Neural progenitor cell (in vitro differentiated cells): ENCODE data around the gene CIROP.

Experiments used
- EZH2 ChIP-seq: fragments of 200-600 bp; sonication (generic); IDR thresholded peaks from 2 replicates; pipeline ENCODE4 v1.6.1; 2017; ENCODE audit warnings: antibody characterized with exemption, mild to moderate bottlenecking, moderate library complexity
- EZH2phosphoT487 ChIP-seq: fragments of 200-600 bp; sonication (generic); IDR thresholded peaks from 2 replicates; pipeline ENCODE4 v1.6.1; 2017; ENCODE audit warnings: antibody characterized with exemption
- TF ChIP-seq, protein P1 (sequence below): fragments of 200-600 bp; sonication (generic); IDR thresholded peaks from 2 replicates; pipeline ENCODE4 v1.5.1; 2017; ENCODE audit warnings: antibody characterized with exemption, mild to moderate bottlenecking

DNA sequence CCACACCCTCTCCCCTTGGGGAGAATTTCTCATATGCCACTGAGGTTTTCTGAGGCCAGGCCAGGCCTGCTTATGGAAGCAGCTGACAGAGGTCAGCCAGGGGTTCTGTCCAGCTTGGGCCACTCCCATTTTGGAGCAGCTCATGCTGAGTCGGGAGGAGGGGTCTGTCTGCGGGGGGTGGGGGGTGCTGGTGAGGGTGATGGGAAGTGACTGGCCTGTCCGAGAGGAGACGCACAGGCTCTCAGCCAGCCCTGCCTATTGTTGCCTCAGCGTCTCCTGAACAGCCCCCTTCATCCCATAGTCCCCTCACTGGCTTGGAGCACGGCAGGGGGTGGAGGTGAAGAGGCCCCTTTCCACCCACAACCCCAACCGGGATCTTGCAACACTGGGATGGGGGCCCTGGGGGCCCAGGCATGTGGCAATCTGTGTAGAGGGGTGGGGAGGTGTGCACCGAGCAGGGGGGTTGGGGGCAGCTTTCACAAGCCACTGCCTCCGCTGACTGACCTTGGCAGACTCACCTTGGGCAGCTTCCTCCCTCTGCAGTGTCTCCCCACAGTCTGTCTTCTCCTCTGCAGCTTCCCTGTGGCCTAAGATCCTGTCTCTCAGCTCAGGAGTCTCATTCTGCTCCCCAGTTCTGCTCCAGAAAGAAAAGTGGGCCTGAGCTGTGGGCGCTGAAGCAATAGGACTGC is 8.8 kb upstream of the CIROP start:
- TF ChIP-seq, protein P1, sequence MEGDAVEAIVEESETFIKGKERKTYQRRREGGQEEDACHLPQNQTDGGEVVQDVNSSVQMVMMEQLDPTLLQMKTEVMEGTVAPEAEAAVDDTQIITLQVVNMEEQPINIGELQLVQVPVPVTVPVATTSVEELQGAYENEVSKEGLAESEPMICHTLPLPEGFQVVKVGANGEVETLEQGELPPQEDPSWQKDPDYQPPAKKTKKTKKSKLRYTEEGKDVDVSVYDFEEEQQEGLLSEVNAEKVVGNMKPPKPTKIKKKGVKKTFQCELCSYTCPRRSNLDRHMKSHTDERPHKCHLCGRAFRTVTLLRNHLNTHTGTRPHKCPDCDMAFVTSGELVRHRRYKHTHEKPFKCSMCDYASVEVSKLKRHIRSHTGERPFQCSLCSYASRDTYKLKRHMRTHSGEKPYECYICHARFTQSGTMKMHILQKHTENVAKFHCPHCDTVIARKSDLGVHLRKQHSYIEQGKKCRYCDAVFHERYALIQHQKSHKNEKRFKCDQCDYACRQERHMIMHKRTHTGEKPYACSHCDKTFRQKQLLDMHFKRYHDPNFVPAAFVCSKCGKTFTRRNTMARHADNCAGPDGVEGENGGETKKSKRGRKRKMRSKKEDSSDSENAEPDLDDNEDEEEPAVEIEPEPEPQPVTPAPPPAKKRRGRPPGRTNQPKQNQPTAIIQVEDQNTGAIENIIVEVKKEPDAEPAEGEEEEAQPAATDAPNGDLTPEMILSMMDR, result no peak
- TF ChIP-seq EZH2 (no peak), EZH2phosphoT487 (no peak)
